Activated CD4-positive, alpha-beta T cell treated with anti-CD3 and anti-CD28 coated beads for 48 hours (primary cell): ENCODE results near the gene HNRNPCL4.
"Not testable (repeated sequence)": the region's sequence is repeated elsewhere in the genome, so short reads cannot be mapped to it uniquely, and the experiment has no call there.

Experiments used
- DNase-seq: peaks from one replicate; pipeline ENCODE4 v3.0.0-alpha.2; 2020

Gene HNRNPCL4

GRCh38 chr1:13165531-13165930, at the start of gene HNRNPCL4:
TSS of gene HNRNPCL4 (minus strand) at chr1:13165631. CDS start at chr1:13165467, 164 bp downstream.
- not testable (repeated sequence) for DNase-seq

- not testable (repeated sequence) for DNase-seq
These were observed 43.3 kb upstream of the HNRNPCL4 start for GRCh38 chr1:13208712-13209111.

- DNase-seq = not testable (repeated sequence)
These were observed 35.9 kb upstream of the HNRNPCL4 start, which contains the start of gene PRAMEF13 for GRCh38 chr1:13201309-13201708. TSS of gene PRAMEF13 (minus strand) at chr1:13201409. CDS start at chr1:13199589, 1,820 bp downstream.

GRCh38 chr1:13171548-13171947, 6.1 kb upstream of the HNRNPCL4 start, which contains the start of gene PRAMEF9:
TSS of gene PRAMEF9 (plus strand) at chr1:13171848. CDS start at chr1:13175281, 3,433 bp downstream.
- DNase-seq = not testable (repeated sequence)

- DNase-seq = not testable (repeated sequence)
These were observed 9.5 kb downstream of the HNRNPCL4 start, which contains the start of gene PRAMEF26 for GRCh38 chr1:13155909-13156308. TSS of gene PRAMEF26 (minus strand) at chr1:13156009. CDS start at chr1:13153095, 2,914 bp downstream.

GRCh38 chr1:13116754-13117153, 48.7 kb downstream of the HNRNPCL4 start, which contains the start of gene HNRNPCL2:
TSS of gene HNRNPCL2 (minus strand) at chr1:13116854. CDS start at chr1:13116400, 454 bp downstream.
- DNase-seq = not testable (repeated sequence)
